CD4-positive, alpha-beta T cell treated with Interleukin-6 at 100 ng/mL for 8 hours (primary cell): ENCODE results near the gene EME2.
A peak's percentile ranks its signal among the peaks of the same experiment; 100 is the strongest.

Experiments
- DNase-seq: peaks from one replicate; pipeline ENCODE4 v3.0.0-alpha.2; 2020; ENCODE audit warnings: mixed read lengths, low spot score

EME2 gene

GRCh38 chr16:1778200-1779179 is 5.9 kb downstream of the EME2 start:
- no peak for DNase-seq

GRCh38 chr16:1779234-1779701 is 6.7 kb downstream of the EME2 start:
- no peak for DNase-seq

- DNase-seq: no peak
Measured at GRCh38 chr16:1779741-1780676, 7.4 kb downstream of the EME2 start.

GRCh38 chr16:1780677-1781072 is 8.1 kb downstream of the EME2 start:
- no peak for DNase-seq

GRCh38 chr16:1781254-1781653 is 8.6 kb downstream of the EME2 start:
- no peak for DNase-seq

- DNase-seq: no peak
Measured at GRCh38 chr16:1781758-1782407, 9.3 kb downstream of the EME2 start.

- peak; percentile 100 for DNase-seq
Measured at GRCh38 chr16:1782408-1783264, 10.0 kb downstream of the EME2 start, which contains the start of the genes NUBP2 and SPSB3. NUBP2 (plus strand) TSS chr16:1782960; CDS start chr16:1783021, 61 bp downstream. SPSB3 (minus strand) TSS chr16:1782571; CDS start chr16:1781483, 1,088 bp downstream.

- no peak for DNase-seq
Measured at GRCh38 chr16:1784977-1785845, 12.6 kb downstream of the EME2 start.

- no peak for DNase-seq
Measured at GRCh38 chr16:1785846-1786170, 13.2 kb downstream of the EME2 start.

GRCh38 chr16:1786242-1787055 is 13.8 kb downstream of the EME2 start:
- DNase-seq: no peak

- DNase-seq: no peak
Measured at GRCh38 chr16:1787056-1787321, 14.4 kb downstream of the EME2 start.

GRCh38 chr16:1787322-1788094 is 14.9 kb downstream of the EME2 start:
- no peak for DNase-seq

- DNase-seq: no peak
Measured at GRCh38 chr16:1788095-1788707, 15.6 kb downstream of the EME2 start.

GRCh38 chr16:1788708-1789100 is 16.1 kb downstream of the EME2 start:
- no peak for DNase-seq

GRCh38 chr16:1789643-1790045 is 17.0 kb downstream of the EME2 start:
- DNase-seq: no peak

GRCh38 chr16:1790261-1790610 is 17.6 kb downstream of the EME2 start:
- no peak for DNase-seq

- DNase-seq: no peak
Measured at GRCh38 chr16:1790611-1791255, 18.1 kb downstream of the EME2 start.
